Measurements from ENCODE around the gene ABCC3. TPM values are rescaled to one million over a fixed set of nuclear protein-coding genes. Genes with fewer than 3 reads are reported as not detected.

ABCC3 gene
- total RNA-seq, 1 donor from 2014 or later, result 0.20 TPM

DNA sequence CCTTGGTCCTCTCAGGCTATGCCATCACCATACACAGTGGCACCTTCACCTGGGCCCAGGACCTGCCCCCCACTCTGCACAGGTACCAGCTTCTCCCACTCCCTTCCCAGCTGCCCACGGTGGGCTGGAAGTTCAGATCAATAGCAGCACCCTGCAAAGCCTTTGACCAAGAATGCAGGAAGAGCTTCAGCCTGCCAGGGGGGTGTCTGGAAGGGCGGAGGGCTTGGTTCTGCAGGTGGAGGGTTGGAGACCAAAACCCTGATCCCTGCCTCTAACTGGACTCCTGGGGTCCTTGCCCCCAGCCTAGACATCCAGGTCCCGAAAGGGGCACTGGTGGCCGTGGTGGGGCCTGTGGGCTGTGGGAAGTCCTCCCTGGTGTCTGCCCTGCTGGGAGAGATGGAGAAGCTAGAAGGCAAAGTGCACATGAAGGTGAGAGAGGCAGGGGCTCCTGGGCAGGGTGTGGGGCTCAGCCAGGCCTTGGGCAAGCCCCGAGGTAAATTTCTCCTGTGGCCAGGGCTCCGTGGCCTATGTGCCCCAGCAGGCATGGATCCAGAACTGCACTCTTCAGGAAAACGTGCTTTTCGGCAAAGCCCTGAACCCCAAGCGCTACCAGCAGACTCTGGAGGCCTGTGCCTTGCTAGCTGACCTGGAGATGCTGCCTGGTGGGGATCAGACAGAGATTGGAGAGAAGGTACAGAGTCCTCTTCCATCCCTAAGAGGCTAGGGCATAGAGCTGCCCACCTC, 34.3 kb downstream of the ABCC3 start:
- no peak for DNase-seq
- Mint-ChIP-seq H3K27ac (no peak overlapping the region), H3K27me3 (no peaks in the 10 kb centered on the region), H3K36me3 (ENCODE audit: low read depth) (no peaks in the 10 kb centered on the region), H3K4me1 (no peaks in the 10 kb centered on the region), H3K9me3 (no peaks in the 10 kb centered on the region), H3K4me3 (no peak overlapping the region)
- ChIA-PET CTCF (no interaction called here), POLR2A (no interaction called here)
- TF ChIP-seq, protein P1, sequence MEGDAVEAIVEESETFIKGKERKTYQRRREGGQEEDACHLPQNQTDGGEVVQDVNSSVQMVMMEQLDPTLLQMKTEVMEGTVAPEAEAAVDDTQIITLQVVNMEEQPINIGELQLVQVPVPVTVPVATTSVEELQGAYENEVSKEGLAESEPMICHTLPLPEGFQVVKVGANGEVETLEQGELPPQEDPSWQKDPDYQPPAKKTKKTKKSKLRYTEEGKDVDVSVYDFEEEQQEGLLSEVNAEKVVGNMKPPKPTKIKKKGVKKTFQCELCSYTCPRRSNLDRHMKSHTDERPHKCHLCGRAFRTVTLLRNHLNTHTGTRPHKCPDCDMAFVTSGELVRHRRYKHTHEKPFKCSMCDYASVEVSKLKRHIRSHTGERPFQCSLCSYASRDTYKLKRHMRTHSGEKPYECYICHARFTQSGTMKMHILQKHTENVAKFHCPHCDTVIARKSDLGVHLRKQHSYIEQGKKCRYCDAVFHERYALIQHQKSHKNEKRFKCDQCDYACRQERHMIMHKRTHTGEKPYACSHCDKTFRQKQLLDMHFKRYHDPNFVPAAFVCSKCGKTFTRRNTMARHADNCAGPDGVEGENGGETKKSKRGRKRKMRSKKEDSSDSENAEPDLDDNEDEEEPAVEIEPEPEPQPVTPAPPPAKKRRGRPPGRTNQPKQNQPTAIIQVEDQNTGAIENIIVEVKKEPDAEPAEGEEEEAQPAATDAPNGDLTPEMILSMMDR (IDR thresholded peaks at IDR 0.05), result no peak
- no peak for ATAC-seq (ENCODE audit: low read depth)
- intact Hi-C loops (cut with micrococcal nuclease), result no loop called here

DNA sequence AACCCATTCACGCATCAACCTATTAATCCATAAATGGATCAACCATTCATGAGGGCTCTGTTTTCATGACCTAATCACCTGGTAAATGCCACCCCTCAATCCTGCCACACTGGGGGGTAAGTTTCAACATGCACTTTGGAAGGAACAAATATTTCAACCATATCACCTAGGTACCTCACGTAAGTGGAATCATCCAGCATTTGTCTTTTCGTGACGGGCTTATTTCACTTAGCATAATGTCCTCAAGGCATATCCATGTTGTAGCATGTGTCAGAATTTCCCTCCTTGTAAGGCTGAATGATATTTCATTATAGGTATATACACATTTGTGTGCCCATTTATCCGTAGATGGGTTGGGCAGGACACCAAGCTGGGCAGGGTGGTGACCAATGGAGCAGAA, 37.4 kb downstream of the ABCC3 start:
- H3K4me3 Mint-ChIP-seq, result no peak overlapping the region
- intact Hi-C loops (cut with micrococcal nuclease), result no loop called here
- DNase-seq (no peak), ATAC-seq (ENCODE audit: low read depth) (no peak)
- no peaks in the 10 kb centered on the region for H3K4me1 Mint-ChIP-seq
- H3K36me3 Mint-ChIP-seq (ENCODE audit: low read depth), result no peaks in the 10 kb centered on the region
- H3K27me3 Mint-ChIP-seq, result peaks cover 3% of the 10 kb centered on the region
- H3K27ac Mint-ChIP-seq, result no peak overlapping the region
- TF ChIP-seq, protein P1 (IDR thresholded peaks at IDR 0.05), result no peak
- no peaks in the 10 kb centered on the region for H3K9me3 Mint-ChIP-seq
- ChIA-PET CTCF (no interaction called here), POLR2A (no interaction called here)

DNA sequence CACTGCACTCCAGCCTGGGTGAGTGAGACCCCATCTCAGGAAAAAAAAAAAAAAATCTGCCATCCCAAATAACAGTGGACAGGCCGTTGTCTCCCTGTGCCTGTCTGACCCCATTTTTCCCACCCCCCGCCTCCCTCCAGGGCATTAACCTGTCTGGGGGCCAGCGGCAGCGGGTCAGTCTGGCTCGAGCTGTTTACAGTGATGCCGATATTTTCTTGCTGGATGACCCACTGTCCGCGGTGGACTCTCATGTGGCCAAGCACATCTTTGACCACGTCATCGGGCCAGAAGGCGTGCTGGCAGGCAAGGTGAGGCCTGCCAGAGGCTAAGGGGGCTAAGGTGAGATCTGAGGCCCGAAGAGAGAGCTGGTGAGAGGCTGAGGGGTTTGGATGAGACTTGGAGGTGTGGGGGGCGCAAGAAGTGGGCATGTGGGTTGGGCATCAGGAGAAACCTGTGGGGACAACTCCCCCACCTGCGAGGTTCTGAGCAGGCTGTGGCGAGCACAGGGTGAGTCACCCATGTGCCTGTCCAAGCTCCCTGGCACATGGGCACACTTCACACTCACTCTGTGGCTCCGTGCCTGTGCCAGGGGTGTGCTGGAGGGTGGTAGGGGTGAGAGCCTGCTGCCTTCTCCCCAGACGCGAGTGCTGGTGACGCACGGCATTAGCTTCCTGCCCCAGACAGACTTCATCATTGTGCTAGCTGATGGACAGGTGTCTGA, 38.3 kb downstream of the ABCC3 start:
- POLR2A ChIA-PET, result interaction anchor here (0.7 kb wide), 1 partner anchor 201 kb away, joined by 3 read pairs; no protein-coding TSS in a partner anchor
- intact Hi-C loops (cut with micrococcal nuclease), result no loop called here
- Mint-ChIP-seq H3K27me3 (peaks cover 10% of the 10 kb centered on the region), H3K36me3 (ENCODE audit: low read depth) (no peaks in the 10 kb centered on the region), H3K27ac (no peak overlapping the region), H3K4me1 (no peaks in the 10 kb centered on the region), H3K4me3 (no peak overlapping the region), H3K9me3 (no peaks in the 10 kb centered on the region)
- CTCF ChIA-PET, result no interaction called here
- DNase-seq (no peak), ATAC-seq (ENCODE audit: low read depth) (no peak)
- TF ChIP-seq, protein P1 (IDR thresholded peaks at IDR 0.05), result no peak

DNA sequence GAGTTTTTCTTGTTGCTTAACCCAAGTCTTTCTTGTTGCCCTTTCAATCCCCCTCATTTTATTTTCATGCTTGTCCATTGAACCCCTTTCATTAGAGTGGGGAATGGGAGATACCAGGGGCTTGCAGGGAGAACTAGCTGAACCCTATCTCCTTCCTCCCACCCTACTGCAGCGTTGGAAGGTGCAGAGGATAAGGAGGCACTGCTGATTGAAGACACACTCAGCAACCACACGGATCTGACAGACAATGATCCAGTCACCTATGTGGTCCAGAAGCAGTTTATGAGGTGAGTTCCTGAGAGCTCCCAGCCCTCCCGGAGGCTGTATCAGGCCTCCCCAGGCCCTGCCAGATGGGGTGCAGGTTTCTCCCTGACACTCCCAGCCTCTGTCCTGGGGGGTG, 40.5 kb downstream of the ABCC3 start:
- CTCF ChIA-PET, result no interaction called here
- Mint-ChIP-seq H3K27ac (no peak overlapping the region), H3K27me3 (peaks cover 22% of the 10 kb centered on the region), H3K4me1 (no peaks in the 10 kb centered on the region), H3K9me3 (no peaks in the 10 kb centered on the region), H3K36me3 (ENCODE audit: low read depth) (no peaks in the 10 kb centered on the region), H3K4me3 (no peak overlapping the region)
- intact Hi-C loops (cut with micrococcal nuclease), result no loop called here
- POLR2A ChIA-PET, result no interaction called here
- ATAC-seq (ENCODE audit: low read depth) (no peak), DNase-seq (no peak)
- TF ChIP-seq, protein P1 (IDR thresholded peaks at IDR 0.05), result no peak

DNA sequence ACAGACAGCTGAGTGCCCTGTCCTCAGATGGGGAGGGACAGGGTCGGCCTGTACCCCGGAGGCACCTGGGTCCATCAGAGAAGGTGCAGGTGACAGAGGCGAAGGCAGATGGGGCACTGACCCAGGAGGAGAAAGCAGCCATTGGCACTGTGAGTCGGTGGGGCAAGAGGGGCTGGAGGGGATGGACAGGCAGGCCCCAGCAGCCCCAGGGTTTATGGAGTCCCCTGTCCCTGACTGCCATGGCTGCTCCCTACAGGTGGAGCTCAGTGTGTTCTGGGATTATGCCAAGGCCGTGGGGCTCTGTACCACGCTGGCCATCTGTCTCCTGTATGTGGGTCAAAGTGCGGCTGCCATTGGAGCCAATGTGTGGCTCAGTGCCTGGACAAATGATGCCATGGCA, 40.9 kb downstream of the ABCC3 start:
- intact Hi-C loops (cut with micrococcal nuclease), result no loop called here
- TF ChIP-seq, protein P1 (IDR thresholded peaks at IDR 0.05), result no peak
- POLR2A ChIA-PET, result no interaction called here
- DNase-seq (no peak), ATAC-seq (ENCODE audit: low read depth) (no peak)
- Mint-ChIP-seq H3K27ac (no peak overlapping the region), H3K4me1 (no peaks in the 10 kb centered on the region), H3K4me3 (no peak overlapping the region), H3K9me3 (no peaks in the 10 kb centered on the region), H3K36me3 (ENCODE audit: low read depth) (no peaks in the 10 kb centered on the region), H3K27me3 (peaks cover 25% of the 10 kb centered on the region)
- CTCF ChIA-PET, result no interaction called here

Measured in activated B cell treated with CpG ODN at 0.5 μM for 24 hours (primary cell).